ENCODE results near the gene KCNE4. TPM values are rescaled to one million over a fixed set of nuclear protein-coding genes. Genes with fewer than 3 reads are reported as not detected.

Gene KCNE4
- polyA plus RNA-seq, 1 of the 3 experiments (the other 2 are of a cell fraction) = 0.20 TPM

DNA sequence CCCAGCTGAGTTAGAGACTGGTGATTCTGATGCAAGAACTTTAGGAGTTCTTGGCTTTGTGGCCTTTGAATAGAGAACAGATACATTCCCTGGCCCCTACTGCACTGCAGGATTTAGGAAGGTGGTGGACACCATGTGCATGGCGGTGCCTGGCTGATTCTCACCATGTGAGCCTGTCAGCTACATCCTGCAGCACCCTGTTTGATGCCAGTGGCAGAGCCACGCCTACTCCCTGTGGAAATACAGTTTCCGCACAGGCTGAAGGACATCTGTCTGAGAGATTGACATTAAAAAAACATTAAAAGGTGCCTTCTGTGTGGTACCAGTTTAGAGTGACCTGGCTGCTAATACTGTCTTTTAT lies 50.0 kb downstream of the KCNE4 start:
- no peak overlapping the region for H3K4me3 ChIP-seq (ENCODE audit: low read depth in 2 of 2, low read length in 1 of 2)
- POLR2A ChIA-PET = no interaction called here
- H4K20me1 ChIP-seq (ENCODE audit: insufficient read depth) = no peaks in the 10 kb centered on the region
- TF ChIP-seq FOSL2 (IDR thresholded peaks at IDR 0.05; ENCODE audit: borderline replicate concordance, low read depth) = no peak
- no peak for TF ChIP-seq GABPA (IDR thresholded peaks at IDR 0.05; ENCODE audit: low read depth)
- TF ChIP-seq MXI1 (IDR thresholded peaks at IDR 0.05; ENCODE audit: low read depth, low read length) = no peak
- TF ChIP-seq FOXJ3 (CRISPR knock-in tag; IDR thresholded peaks at IDR 0.05) = no peak
- no peak for TF ChIP-seq NFIC (IDR thresholded peaks at IDR 0.05; ENCODE audit: borderline replicate concordance)
- no peak for TF ChIP-seq POLR2AphosphoS5 (IDR thresholded peaks at IDR 0.05; ENCODE audit: low read depth, low read length)
- TF ChIP-seq EP300 (IDR thresholded peaks at IDR 0.05; ENCODE audit: borderline replicate concordance in 1 of 2, low read depth in 1 of 2, low read length in 1 of 2) = no peak
- TF ChIP-seq EZH2phosphoT487 (IDR thresholded peaks at IDR 0.05; ENCODE audit: borderline replicate concordance, low read depth) = no peak
- no peak for TF ChIP-seq RAD21 (IDR thresholded peaks at IDR 0.05; ENCODE audit: low read length)
- TF ChIP-seq, protein P1, sequence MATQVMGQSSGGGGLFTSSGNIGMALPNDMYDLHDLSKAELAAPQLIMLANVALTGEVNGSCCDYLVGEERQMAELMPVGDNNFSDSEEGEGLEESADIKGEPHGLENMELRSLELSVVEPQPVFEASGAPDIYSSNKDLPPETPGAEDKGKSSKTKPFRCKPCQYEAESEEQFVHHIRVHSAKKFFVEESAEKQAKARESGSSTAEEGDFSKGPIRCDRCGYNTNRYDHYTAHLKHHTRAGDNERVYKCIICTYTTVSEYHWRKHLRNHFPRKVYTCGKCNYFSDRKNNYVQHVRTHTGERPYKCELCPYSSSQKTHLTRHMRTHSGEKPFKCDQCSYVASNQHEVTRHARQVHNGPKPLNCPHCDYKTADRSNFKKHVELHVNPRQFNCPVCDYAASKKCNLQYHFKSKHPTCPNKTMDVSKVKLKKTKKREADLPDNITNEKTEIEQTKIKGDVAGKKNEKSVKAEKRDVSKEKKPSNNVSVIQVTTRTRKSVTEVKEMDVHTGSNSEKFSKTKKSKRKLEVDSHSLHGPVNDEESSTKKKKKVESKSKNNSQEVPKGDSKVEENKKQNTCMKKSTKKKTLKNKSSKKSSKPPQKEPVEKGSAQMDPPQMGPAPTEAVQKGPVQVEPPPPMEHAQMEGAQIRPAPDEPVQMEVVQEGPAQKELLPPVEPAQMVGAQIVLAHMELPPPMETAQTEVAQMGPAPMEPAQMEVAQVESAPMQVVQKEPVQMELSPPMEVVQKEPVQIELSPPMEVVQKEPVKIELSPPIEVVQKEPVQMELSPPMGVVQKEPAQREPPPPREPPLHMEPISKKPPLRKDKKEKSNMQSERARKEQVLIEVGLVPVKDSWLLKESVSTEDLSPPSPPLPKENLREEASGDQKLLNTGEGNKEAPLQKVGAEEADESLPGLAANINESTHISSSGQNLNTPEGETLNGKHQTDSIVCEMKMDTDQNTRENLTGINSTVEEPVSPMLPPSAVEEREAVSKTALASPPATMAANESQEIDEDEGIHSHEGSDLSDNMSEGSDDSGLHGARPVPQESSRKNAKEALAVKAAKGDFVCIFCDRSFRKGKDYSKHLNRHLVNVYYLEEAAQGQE (IDR thresholded peaks at IDR 0.05; ENCODE audit: low read depth, low read length) = no peak
- TF ChIP-seq CTCF (IDR thresholded peaks at IDR 0.05) = no peak
- no peak for TF ChIP-seq RCOR1 (IDR thresholded peaks at IDR 0.05; ENCODE audit: low read length)
- no peak for TF ChIP-seq TAF1 (IDR thresholded peaks at IDR 0.05; ENCODE audit: borderline replicate concordance, low read depth, low read length)
- no peak for TF ChIP-seq TEAD4 (IDR thresholded peaks at IDR 0.05; ENCODE audit: borderline replicate concordance, insufficient read depth)
- no peak for TF ChIP-seq RXRA (IDR thresholded peaks at IDR 0.05; ENCODE audit: borderline replicate concordance, low read depth)
- no peak for TF ChIP-seq ZBTB33 (IDR thresholded peaks at IDR 0.05; ENCODE audit: borderline replicate concordance, low read depth)
- H3K9ac ChIP-seq = no peak overlapping the region
- no peaks in the 10 kb centered on the region for H3K36me3 ChIP-seq (replicated peaks in 1 of 2; ENCODE audit: control insufficient read depth in 1 of 2, insufficient read depth in 2 of 2, low read length in 1 of 2)
- H3K4me2 ChIP-seq = no peak overlapping the region
- 97% methylated on average over 2 of the region's 3 CpGs for WGBS (ENCODE audit: low lambda C conversion rate)
- no peaks in the 10 kb centered on the region for H3K79me2 ChIP-seq (ENCODE audit: insufficient read depth)
- H3K4me1 ChIP-seq (ENCODE audit: control insufficient read depth in 1 of 2, insufficient read depth in 2 of 2, low read depth in 1 of 2, low read length in 1 of 2) = peaks cover 16 to 33% of the 10 kb centered on the region in 2 experiments; a peak in 3 of 4 replicates
- no peaks in the 10 kb centered on the region for H3K9me2 ChIP-seq
- peak overlapping the region; percentile 17 for H2AFZ ChIP-seq (ENCODE audit: low read depth)
- no peaks in the 10 kb centered on the region for H3K9me3 ChIP-seq
- CTCF ChIA-PET = interaction anchor here (0.6 to 5.4 kb wide), 8 partner anchors 10 to 510 kb away, joined by 3 to 37 read pairs (median 4); no protein-coding TSS in a partner anchor
- no peak overlapping the region; a peak in 1 of 4 replicates for H3K27ac ChIP-seq (ENCODE audit: low read depth in 2 of 2, low read length in 1 of 2)
- no peaks in the 10 kb centered on the region for H3K27me3 ChIP-seq (ENCODE audit: insufficient read depth)
- no peak for DNase-seq
- peaks cover 5% of the 10 kb centered on the region for H3F3A ChIP-seq (replicated peaks; ENCODE audit: insufficient read depth)

All from SK-N-SH (cell line).